Endothelial cell of umbilical vein (primary cell): ENCODE results near the gene SLC26A8.

Experiments used
- CTCF ChIP-seq, 2 donors: IDR thresholded peaks; 1 replicate in 1 of 2; 2 replicates in 1 of 2; pipeline ENCODE4 v1.5.1; 2011; ENCODE audit warnings: low read length in 2 of 2, mild to moderate bottlenecking in 2 of 2, moderate library complexity in 2 of 2, control low read depth in 1 of 2, inconsistent platforms in 1 of 2, low read depth in 1 of 2; ENCODE audit not compliant: insufficient read depth in 1 of 2; ENCODE audit errors: extremely low read depth in 1 of 2
- EZH2 ChIP-seq: IDR thresholded peaks from 2 replicates; pipeline ENCODE4 v1.6.1; 2012; ENCODE audit warnings: borderline replicate concordance, low read depth, mild to moderate bottlenecking, moderate library complexity, low read length, inconsistent platforms; ENCODE audit not compliant: severe bottlenecking
- GATA2 ChIP-seq: IDR thresholded peaks from 2 replicates; pipeline ENCODE4 v1.7.0; 2011; ENCODE audit warnings: low read depth, mild to moderate bottlenecking, moderate library complexity, mixed read lengths, low read length; ENCODE audit not compliant: insufficient read length, insufficient read depth
- MAX ChIP-seq: IDR thresholded peaks from 2 replicates; pipeline ENCODE4 v1.6.1; 2011; ENCODE audit not compliant: insufficient read depth, insufficient read length
- MYC ChIP-seq: IDR thresholded peaks from one replicate; pipeline ENCODE4 v1.6.1; 2011; ENCODE audit warnings: mild to moderate bottlenecking, low read depth, low read length
- POLR2A ChIP-seq: IDR thresholded peaks from 2 replicates; pipeline ENCODE4 v1.6.1; 2012; ENCODE audit warnings: low read depth, mild to moderate bottlenecking, control low read depth, low read length
- POLR2AphosphoS5 ChIP-seq: IDR thresholded peaks from 2 replicates; pipeline ENCODE4 v1.6.1; 2012; ENCODE audit warnings: low read depth, mild to moderate bottlenecking, control low read depth, low read length, moderate library complexity; ENCODE audit not compliant: insufficient read depth

- TF ChIP-seq CTCF (IDR thresholded peaks at IDR 0.05; ENCODE audit: extremely low read depth in 1 of 2, insufficient read depth in 1 of 2, low read depth in 1 of 2, low read length in 2 of 2) (no peak), POLR2AphosphoS5 (no peak), MAX (no peak), EZH2 (no peak), GATA2 (no peak), MYC (no peak), POLR2A (no peak)
Observed at GRCh38 chr6:35894776-35895175, 129.7 kb downstream of the SLC26A8 start.
